ENCODE measurements around the gene PNKD.

PNKD gene

GRCh38 chr2:218341381-218341780 lies 71.1 kb downstream of the PNKD start:
- DNase-seq (ENCODE audit: low read depth), result no peak

DNA sequence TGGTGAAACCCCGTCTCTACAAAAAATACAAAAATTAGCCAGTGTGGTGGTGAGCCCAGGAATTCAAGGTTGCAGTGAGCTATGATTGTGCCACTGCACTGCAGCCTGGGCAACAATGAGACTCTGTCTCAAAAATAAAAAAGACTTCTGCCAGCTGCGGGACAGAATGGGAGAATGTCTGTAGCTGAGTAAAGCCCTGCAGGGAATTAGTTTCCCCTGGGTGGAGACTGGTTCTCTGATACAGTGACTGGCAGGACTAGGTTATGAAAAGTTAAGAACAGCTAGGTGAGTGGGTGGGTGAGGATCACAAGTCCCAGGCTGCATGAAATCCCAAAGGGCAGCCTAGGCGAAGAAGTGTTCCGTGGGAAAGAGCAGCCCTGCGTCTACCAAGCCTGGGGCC lies 72.5 kb downstream of the PNKD start:
- no peak for DNase-seq (ENCODE audit: low read depth)

GRCh38 chr2:218343591-218343990 lies 73.3 kb downstream of the PNKD start:
- no peak for DNase-seq (ENCODE audit: low read depth)

GRCh38 chr2:218344090-218344754 lies 73.9 kb downstream of the PNKD start:
- no peak for DNase-seq (ENCODE audit: low read depth)

- DNase-seq (ENCODE audit: low read depth), result no peak
Measured at GRCh38 chr2:218344755-218345417, 74.6 kb downstream of the PNKD start.

DNA sequence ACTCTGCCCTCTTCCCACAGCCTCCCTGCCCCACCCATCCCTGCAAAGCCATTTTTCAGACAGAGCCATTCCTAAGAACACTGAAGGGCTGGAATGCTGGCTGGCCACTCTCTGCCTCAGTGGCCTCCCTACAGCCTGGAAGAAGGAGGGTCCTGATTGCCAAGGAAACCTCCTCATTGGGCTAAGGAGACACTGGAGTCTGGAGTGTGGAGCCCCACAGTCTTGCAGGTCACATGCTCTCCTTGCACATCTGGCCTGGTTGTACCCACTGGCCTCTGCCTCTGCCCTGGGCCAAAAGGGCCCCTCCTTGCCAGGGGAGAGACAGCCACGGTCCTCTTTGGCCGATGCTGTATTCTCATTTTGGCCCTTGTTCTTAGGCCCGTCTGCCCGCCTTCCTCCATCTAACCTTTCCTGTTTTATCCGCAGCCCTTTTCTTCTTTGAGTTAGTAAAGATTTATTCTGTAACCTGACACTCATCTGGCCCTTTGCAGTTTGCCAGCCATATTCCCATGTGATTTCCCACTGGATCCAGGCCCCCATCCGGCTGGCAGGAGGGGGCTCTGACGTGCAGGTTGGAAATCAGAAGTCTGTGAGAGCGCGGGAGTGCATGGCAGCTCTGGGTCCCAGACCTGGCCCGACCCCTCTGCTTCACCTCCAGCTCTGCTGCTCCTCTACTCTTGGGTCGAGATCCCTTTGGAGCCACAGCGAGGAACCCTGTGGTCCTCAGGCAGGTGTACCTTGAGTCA lies 75.3 kb downstream of the PNKD start:
- DNase-seq (ENCODE audit: low read depth), result no peak

DNA sequence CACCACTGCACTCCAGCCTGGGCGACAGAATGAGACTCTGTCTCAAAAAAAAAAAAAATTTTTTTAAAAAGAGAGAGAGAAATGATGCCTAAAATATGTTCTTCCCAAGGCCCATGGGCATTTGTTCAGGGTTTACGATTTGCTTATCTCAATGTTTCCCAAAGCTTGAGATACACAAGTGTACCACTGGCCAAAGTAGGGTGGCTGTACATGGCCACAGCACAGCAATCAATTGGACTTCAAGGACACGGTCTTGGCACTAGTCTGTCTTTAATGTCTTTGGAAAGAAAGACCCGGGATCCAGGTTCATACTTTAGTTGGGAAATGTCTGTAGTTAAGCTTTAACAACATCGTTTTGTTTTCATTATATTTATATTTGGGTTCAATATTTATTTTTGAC lies 76.9 kb downstream of the PNKD start:
- no peak for DNase-seq (ENCODE audit: low read depth)

DNA sequence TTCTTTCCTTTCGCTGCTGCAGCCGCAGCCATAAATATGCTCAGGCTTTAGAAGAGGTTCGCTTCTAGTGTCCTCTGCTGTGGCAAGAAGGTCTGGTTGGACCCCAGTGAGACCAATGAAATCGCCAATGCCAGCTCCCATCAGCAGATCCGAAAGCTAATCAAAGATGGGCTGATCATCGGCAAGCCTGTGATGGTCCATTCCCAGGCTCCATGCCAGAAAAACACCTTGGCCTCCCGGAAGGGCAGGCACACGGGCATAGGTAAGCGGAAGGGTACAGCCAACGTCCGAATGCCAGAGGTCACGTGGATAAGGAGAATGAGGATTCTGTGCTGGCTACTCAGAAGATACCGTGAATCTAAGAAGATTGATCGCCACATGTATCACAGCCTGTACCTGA lies 83.7 kb downstream of the PNKD start:
- no peak for DNase-seq (ENCODE audit: low read depth)

- DNase-seq (ENCODE audit: low read depth), result no peak
Measured at GRCh38 chr2:218354850-218355443, 84.6 kb downstream of the PNKD start.

DNA sequence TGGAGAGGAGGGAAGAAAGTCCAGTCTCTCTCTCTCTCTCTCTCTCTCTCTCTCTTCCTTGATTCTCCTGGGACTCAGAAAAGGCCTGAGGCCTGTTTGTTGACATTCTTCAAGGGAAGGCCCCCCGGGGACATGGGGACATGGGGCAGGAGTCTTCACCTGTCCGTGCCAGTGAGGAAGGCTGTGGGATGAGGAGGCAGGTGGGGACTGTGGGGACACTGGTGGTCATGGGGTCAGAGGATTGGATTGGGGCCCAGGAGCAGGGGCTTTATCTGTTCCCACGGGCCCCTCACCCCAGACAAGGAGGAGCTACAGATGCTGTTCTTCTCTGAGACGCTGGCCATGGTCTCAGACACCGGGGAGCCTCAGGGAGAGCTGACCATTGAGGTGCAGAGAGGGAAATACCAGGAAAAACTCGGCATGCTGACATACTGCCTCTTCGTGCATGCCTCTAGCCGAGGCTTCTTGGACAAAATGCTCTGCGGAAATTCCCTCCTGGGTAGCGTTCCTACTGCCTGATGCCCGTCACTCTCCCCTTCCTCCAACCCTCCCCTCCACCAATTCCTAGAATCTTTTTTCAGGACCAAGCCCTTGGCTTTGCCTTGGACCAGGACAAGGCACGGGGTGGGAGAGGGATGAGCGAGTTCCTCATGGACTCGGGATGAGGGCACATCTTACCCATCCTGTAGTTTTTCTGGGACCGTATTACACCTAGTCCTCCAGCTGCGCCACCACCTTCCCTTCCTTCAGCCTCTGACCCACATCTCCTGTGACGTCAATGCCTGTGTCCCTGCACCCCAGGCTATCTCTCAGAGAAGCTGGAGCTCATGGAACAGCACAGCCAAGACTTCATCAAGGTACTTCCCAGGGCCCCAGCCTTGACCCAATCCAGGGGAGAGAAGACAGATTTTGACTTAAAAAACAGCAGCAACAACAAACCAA lies 87.2 kb downstream of the PNKD start:
- no peak for DNase-seq (ENCODE audit: low read depth)

DNA sequence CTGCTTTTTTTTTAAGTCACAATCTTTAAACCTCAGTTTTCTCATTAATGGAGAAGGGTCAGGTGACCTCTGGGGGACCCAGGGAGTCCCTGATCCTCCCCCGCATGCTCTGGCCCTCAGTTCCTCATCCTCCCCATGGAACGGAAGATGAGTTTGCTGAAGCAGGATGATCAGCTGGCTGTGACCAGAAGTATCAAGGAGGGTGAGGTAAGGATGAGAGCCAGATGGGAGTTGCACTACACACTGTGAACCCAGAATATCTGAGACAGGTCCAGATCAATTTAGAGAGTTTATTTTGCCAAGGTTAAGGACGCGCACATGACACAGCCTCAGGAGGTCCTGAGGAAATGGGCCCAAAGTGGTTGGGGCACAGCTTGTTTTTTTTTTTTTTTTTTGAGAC lies 90.1 kb downstream of the PNKD start:
- no peak for DNase-seq (ENCODE audit: low read depth)

GRCh38 chr2:218362606-218363005 lies 92.3 kb downstream of the PNKD start:
- DNase-seq (ENCODE audit: low read depth), result no peak

DNA sequence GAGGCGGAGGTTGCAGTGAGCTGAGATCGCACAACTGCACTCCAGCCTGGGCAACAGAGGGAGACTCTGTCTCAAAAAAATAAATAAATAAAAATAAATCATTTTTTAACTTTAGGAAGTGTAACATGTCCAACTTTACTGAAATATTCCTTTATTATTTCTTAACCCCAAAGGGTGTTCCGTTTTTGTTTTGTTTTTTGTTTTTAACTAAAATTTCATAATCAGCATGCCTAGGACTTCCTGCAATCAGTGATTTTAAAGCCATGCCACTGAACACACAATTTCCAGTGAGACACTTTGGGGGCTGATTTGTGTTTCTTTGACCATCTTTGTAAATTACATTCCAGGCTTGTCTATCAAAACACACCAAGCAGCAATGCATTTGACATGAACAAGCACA lies 93.4 kb downstream of the PNKD start:
- DNase-seq (ENCODE audit: low read depth), result no peak

DNA sequence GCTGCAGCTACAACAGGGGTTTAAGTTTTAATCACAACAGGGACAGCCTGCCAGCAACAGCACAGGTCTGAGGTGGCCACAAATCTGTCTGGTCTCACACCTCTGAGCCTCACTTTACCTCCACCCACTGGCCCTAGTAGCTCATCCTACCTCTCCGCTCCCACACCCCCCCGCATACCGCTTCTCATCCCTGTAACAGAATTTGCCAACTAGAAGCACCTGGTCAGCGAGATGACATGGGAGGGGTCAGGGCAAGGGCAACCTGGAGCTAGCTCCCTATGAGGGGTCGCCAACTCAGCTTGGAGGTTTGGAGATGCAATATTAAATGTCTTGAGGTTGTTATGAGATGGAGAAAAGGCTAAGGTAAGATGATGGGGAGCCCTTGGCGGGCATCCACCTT lies 93.9 kb downstream of the PNKD start:
- DNase-seq (ENCODE audit: low read depth), result no peak

DNA sequence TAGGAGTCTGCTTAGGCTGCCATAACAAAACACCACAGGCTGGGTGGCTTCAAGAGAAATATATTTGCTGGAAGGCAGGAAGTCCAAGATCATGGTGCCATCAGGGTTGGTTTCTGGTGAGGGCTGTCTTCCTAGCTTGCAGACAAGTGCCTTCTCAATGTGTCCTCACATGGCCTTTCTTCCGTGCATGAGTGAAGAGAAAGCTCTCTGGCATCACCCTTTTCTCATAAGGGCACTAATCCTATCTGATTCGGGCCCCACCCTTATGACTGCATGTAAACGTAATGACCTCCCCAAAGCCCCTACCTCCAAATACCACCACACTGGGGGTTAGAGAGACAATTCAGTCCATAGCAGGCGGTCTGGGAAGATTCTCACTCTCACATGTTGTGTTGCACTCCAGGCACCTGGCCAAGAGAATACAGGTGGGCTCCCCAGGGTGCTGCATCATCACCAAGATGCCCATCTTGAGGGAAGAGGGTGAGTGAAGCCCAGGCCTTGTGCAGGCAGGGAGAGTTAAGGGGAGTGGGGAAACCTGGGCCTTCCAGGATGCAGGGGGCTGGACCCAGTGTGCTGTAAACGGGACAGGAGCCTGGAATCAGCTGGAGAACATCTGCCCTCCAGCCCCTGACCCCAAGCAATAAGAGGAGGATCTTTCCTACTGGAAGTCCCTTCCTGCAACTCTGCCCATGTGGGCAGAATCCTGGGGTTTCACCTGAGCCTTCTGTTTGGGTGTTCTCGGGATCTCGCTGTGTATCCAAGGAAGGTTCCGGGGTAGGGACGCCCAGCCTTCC lies 96.5 kb downstream of the PNKD start:
- no peak for DNase-seq (ENCODE audit: low read depth)

- peak; percentile 66 for DNase-seq (ENCODE audit: low read depth)
Measured at GRCh38 chr2:218367415-218368149, 97.3 kb downstream of the PNKD start.

GRCh38 chr2:218368150-218368528 lies 97.8 kb downstream of the PNKD start:
- no peak for DNase-seq (ENCODE audit: low read depth)

DNA sequence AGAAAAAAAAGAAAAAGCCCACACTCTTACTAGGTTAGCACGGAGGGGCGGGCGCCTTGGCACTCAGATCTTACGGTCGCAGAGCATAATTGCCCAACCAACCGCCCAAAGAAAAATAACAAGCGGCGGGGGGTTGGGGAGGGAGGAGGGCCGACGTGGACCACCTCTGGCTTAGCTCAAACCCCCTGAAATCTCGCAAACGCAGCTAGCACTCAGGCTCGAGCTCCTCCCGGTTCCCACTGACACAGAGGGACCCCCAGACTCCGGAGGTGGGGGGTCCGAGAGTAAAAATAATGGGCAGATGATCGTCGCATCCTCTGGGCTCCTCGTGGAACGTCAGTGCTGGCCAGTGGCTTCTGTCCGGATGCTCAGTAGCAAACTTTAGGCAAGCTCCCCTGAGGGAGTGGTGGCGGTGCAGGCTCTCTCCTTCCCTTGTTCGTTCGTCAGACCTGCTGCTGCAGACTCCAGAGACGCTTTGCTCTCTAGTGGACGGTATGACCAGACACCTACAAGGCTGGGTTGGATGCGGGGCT lies 98.4 kb downstream of the PNKD start:
- no peak for DNase-seq (ENCODE audit: low read depth)

DNA sequence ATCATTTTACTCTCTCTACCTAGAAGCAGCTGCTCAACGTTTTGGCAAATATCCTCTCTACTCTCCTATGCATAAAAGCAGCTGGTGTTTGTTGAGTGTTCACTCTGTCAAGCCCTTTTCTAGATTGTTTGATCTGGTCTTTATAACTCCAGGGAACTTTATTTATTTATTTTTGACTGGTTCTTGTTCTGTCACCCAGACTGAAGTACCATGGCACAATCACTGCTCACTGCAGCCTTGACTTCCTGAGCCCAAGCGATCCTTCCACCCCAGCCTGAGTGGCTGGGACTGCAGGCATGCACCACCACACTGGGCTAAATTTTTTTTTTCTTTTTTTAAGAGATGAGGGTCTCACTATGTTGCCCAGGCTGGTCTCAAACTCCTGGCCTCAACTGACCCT lies 99.0 kb downstream of the PNKD start:
- no peak for DNase-seq (ENCODE audit: low read depth)

Data from activated T-cell treated with anti-CD3 and anti-CD28 coated beads for 48 hours (primary cell).